Ecto neural progenitor cell (in vitro differentiated cells): Measurements from ENCODE around the gene FEV.

ENCODE experiments used
- DNase-seq: peaks from one replicate; pipeline ENCODE4 v3.0.0-alpha.2; 2018; ENCODE audit warnings: low spot score

The FEV gene

DNA sequence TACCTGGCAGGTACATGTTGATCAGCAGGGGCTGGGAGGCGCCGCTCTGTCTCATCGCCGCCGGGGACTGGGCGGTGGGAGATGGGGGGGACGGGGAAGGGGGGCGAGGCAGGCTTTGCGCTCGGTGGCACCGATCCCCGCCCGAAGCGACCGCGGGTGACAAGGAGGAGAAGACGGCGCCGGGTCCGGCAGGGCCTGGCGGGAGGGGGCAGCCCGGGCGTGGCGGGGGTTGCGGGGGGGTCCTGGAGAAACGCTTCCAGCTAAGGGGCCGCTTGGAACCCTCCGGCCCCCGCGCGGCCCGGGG is at the start of gene FEV:
Gene FEV (minus strand): TSS at position 164 of the 304 bp plus-strand sequence. CDS start 109 bp downstream, at position 55.
- no peak for DNase-seq

GRCh38 chr2:219032051-219032745 is 47.2 kb upstream of the FEV start:
- no peak for DNase-seq

DNA sequence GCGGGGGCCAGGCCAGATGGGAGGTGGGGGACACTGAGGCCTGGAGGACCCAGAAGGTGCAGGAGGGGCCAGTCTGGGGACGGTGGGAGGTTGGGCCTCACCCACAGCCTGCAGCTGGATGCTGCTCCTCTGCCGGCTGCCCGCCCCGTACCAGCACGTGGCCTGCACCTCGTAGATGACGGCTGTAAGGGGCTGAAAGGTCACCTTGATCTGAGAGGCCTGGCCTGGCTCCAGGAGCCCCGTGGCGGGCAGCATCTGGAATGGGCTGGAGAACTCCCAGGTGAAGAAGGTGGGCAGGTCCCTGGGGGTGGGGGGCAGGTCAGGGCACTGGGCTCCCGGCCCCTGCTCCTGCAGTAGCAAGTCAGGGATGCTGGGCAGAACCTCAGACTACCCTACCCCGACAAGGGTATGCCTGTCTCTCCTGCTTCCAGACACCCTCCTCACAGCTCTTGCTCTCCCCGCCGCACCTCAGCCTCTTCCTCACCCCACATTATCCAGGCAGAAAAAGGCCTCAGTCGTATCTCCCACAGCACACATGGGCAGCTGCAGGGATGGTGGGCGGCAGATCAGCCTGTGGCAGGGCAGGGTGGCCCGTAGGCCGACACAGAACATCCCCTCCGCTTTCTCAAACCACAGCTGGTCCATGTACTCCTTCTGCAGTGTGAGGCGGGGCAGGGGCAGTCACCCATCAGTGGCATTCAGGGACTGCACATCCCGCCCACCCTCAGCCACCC is 46.2 kb upstream of the FEV start:
- no peak for DNase-seq

DNA sequence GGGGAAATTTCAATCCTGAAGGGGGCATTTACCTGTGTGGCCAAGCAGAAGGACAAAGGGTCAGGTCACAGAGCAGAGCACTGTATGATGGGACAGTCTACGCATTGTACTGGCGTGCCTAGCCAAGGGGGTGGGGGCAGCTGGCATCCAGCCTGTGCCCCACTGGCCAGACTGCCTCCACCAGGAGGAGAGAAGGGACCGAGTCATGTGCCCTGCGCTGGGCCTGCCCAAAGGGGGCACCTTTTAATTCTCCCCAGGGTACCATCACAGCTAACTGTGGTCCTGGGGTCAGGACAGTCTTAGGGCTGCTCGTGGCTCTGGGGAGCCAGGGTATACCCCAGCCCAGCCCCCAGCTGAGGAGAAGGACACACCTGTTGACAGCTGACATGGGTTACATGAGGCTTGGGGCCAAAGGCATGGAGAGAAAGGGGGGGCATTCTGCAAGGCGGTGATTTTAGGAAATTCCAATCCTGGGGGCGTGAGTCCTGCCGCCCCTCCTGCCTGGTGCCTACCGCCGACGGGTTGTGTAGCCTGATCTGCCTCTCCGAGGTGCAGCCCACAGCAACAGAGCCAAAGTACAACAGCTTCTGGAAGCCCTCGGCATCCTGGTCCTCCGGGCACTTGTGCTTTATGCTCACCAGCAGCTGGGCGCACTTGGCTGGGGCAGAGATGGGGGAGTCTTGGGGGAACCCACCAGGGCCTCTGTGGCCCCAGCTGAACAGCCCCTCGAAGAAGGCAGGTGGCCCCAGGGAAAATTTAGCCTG is 45.4 kb upstream of the FEV start:
- DNase-seq = no peak

GRCh38 chr2:219029829-219030165 is 44.8 kb upstream of the FEV start:
- peak; percentile 87 for DNase-seq

- no peak for DNase-seq
Measured at GRCh38 chr2:219028996-219029828, 44.2 kb upstream of the FEV start.

GRCh38 chr2:219028141-219028540 is 43.2 kb upstream of the FEV start:
- no peak for DNase-seq

GRCh38 chr2:219027511-219028055 is 42.6 kb upstream of the FEV start:
- no peak for DNase-seq

GRCh38 chr2:219026946-219027345 is 42.0 kb upstream of the FEV start:
- DNase-seq = no peak

DNA sequence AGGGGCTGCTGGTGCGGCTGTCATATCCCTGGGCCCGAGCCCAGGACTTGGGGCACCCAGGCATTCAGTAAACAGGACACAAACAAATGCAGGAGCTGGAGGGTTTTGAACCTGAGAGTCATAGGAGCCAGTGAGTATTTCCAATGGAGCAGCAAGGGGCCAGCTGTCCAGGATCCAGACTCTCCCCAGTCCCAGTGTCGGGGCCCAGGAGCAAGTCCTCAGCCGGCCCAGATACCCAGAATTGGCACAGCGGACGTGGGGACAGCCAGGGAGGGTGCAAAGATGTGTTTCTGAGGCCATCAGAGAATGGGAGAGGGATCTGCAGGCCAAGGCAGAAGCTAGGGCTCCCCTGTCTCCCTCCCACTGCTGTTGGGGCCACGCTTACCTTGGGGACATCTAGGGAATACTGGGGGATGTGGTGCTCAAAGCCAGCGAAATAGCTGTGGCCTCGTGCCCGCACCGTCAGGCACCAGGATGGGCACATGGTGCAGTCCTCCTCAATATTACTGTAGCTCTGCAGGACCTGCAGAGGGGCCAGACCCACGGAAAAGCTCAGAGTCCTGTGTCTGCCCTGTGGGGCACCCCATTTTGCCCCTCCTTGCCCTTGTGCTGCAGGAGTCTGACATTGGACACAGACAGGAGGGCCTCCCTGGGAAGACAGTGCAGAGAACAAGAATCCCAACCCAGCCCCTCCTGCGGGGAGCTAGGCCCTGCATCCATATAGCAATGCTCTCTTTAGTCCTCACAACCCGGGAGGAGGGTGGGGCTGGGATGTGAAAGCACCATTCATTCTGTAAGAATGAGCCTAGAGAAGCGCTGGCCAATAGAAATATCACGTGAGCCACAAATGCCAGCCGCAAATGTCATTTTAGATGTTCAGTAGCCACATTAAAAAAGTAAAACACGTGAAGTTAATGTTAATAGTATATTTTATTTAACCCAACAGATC is 40.9 kb upstream of the FEV start:
- DNase-seq = no peak

GRCh38 chr2:219024059-219024458 is 39.1 kb upstream of the FEV start:
- DNase-seq = no peak

DNA sequence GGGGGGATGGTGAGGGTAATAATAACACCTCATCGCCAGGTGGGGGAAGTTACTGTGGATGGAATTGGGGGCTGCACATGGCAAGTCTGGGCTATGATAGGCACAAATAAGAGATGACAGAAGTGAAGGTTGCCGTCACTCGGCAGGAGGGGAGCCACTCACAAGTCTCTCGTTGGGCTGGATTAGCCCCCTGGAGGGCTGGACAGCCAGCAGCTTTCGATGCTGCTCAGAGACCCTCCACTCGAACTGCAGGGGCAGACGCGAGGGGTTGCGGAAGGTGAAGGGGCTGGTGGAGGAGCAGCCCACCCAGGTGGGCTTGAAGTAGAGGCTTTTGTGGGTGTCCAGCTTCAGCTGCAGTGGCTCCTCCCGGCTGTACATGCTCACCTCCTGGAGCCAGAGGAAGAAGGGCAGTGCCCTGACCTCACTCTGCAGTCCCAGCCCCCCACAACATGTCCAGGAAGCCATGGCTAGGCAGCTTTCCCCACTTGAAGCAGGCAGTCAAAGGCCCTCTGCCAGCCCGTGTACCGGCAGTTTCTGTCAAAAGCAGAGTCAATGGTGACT is 38.1 kb upstream of the FEV start:
- DNase-seq = no peak

DNA sequence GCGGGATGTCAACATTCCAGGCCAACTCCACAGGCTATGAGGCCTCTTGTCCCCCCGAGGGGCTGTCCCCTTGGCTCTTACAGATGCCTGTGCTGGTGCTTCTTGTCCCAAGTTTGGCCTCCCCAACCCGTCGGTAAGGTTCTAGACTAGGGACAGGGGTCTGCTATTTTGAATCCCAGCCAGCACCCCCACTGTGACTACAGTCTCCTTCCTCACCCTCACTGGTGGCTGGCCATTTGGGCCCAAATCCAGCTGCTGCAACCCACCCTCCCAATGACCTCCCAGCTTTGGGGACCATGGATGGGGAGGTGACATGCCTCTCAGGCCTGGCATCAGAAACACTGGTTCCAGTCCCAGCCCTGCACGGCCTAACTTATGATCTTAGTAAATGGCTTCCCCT is 37.6 kb upstream of the FEV start:
- DNase-seq = no peak

DNA sequence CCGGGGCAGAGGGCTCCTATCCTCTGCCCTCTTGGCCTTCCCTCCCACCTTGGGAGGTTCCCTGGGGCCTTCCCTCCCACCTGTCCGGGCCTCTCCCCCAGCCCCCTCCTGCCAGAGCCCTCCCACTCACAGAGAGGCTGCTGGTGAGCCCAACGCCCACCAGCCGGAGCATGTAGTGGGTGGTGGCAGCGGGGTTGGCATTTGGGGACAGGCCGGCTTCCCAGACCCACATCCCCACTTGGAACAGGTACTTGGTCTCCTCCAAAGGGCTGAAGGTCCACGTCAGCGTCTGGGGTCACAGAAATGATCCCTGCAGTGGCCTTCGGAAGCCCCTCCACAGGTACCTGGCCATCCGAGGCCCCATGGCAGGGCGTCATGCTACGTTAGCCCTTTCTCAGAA is 37.1 kb upstream of the FEV start:
- no peak for DNase-seq

- DNase-seq = no peak
Measured at GRCh38 chr2:219021591-219021990, 36.6 kb upstream of the FEV start.

DNA sequence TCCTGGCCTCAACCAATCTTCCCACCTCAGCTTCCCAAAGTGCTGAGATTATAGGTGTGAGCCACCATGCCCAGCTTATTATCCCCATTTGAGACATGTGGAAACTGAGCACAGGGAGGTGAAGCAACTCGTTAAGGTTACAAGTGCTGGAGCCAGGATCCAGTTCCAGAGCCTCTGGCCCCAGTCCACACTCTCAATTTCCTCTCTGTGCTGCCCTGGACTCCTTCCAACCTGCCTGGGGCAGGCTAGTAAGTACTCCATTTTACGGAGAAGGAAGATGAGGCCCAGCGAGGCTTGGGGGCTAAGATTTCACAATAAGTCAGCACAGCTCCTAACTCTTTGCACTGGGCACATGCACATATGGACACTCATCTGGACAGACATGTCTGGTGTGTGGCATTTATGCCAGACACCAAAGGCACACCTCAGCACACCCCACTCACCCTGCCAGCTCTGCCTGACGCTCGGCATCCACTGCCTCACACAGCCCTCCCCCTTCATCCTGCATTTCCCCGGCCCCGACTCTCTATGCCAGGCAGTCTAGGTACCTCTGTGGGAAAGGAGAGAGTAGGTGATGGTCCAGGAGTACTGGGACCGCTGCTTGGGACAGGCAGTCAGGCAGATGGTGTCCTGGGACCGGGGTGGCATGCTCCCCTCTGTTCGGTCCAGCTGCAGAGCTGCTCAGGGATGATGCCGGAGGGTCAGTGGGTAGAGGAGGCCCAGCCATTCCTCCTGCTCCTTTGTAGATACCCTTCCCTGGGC is 35.8 kb upstream of the FEV start:
- no peak for DNase-seq

GRCh38 chr2:219019436-219019835 is 34.5 kb upstream of the FEV start:
- no peak for DNase-seq

DNA sequence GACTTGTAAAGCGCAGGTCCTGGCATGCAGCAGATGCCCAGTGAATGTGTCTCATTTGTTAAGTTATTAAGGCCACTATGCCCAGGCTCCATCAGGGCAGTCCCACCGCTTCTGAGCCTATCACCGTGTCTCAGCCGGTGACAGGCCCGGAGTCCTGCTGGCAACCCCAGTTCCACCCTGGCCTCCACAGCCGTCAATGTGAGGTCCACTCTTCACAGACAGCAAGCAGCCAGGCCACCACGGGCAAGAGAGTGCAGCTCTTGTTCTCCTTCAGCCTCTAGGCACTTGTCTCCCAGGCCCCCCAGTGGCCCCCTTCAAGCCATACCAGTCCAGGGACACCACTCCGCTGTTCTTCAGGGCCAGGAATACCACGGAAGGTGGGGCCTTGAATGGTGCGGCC is 33.7 kb upstream of the FEV start:
- DNase-seq = no peak

DNA sequence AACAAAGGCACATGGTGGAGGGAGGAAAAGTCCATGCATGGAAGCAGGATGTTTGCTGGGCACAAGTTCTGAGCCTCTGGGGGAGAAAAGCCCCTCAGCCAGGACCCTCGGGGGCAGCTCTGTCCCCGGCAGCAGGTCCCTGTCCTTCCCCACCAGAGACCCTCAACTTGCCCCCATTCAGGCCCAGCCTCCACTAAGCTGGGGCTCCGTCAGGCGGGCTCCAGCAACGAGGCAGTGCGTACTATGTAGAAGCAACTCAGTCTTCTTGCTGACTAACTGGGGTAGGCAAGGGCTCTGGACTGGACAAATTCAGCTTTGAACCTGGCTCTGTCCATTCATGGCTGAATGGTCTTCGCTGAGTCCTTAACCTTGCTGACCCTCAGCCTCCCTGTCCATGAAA is 33.3 kb upstream of the FEV start:
- no peak for DNase-seq
